Endodermal cell (in vitro differentiated cells): ENCODE data around the gene IMPA2. TPM values are rescaled to one million over a fixed set of nuclear protein-coding genes. Genes with fewer than 3 reads are reported as not detected.

Source experiments
- DNase-seq: peaks from one replicate; pipeline ENCODE4 v3.0.0-alpha.2; 2017
- H3K27ac ChIP-seq: 2 replicates; pipeline ENCODE4 v1.5.1; 2013; ENCODE audit warnings: mild to moderate bottlenecking, low read depth, low read length, moderate library complexity
- H3K27me3 ChIP-seq: 2 replicates; pipeline ENCODE4 v1.6.1; 2013; ENCODE audit warnings: mild to moderate bottlenecking, low read length, moderate library complexity; ENCODE audit not compliant: insufficient read depth, control insufficient read depth, poor library complexity, severe bottlenecking
- H3K36me3 ChIP-seq: 2 replicates; pipeline ENCODE4 v1.7.0; 2013; ENCODE audit warnings: mild to moderate bottlenecking, low read length, moderate library complexity; ENCODE audit not compliant: control insufficient read depth, insufficient read depth
- H3K4me1 ChIP-seq: one replicate; pipeline ENCODE4 v1.7.0; 2013; ENCODE audit warnings: low read length; ENCODE audit not compliant: control insufficient read depth, insufficient read depth
- H3K4me3 ChIP-seq: 2 replicates; pipeline ENCODE4 v1.5.1; 2013; ENCODE audit warnings: mild to moderate bottlenecking, low read length, moderate library complexity
- H3K9ac ChIP-seq: 2 replicates; pipeline ENCODE4 v1.6.1; 2013; ENCODE audit warnings: mild to moderate bottlenecking, low read length, moderate library complexity; ENCODE audit not compliant: poor library complexity, severe bottlenecking; ENCODE audit errors: extremely low read depth
- H3K9me3 ChIP-seq: 2 replicates; pipeline ENCODE4 v1.6.1; 2013; ENCODE audit warnings: mild to moderate bottlenecking, low read length, moderate library complexity; ENCODE audit not compliant: control insufficient read depth
- H3K27ac Mint-ChIP-seq: 2 replicates; pipeline ENCODE4 v1.8.0; 2020; ENCODE audit warnings: mixed read lengths
- H3K27me3 Mint-ChIP-seq: 2 replicates; pipeline ENCODE4 v1.8.0; 2021; ENCODE audit warnings: mild to moderate bottlenecking, mixed read lengths; ENCODE audit not compliant: insufficient read depth
- H3K36me3 Mint-ChIP-seq: 2 replicates; pipeline ENCODE4 v1.8.0; 2020; ENCODE audit warnings: low read depth, mixed read lengths
- H3K4me1 Mint-ChIP-seq: 2 replicates; pipeline ENCODE4 v1.8.0; 2020; ENCODE audit warnings: mixed read lengths
- H3K4me3 Mint-ChIP-seq: 2 replicates; pipeline ENCODE4 v1.8.0; 2020; ENCODE audit warnings: mild to moderate bottlenecking, moderate library complexity, mixed read lengths
- H3K9me3 Mint-ChIP-seq: 2 replicates; pipeline ENCODE4 v1.8.0; 2020; ENCODE audit warnings: mild to moderate bottlenecking, mixed read lengths
- WGBS, 2 experiments: methylation state at CpG; one replicate each; pipeline versions ENCODE4 v1.1.5 to v1.1.7; 2013; ENCODE audit warnings: missing lambda C conversion rate in 2 of 2, mixed read lengths in 1 of 2; ENCODE audit not compliant: insufficient coverage in 1 of 2, insufficient read length in 1 of 2; 5-methylcytosine and 5-hydroxymethylcytosine counted together
- total RNA-seq, 2 donors: library from RNA; stranded (reverse); fragmentation: NEBNext Ultra II Directional in 1 of 2; extraction: Animal tissue kit (Norgen Biotek cat#: 25700) in 1 of 2; gene quantifications; 2 replicates in 1 of 2; 3 replicates in 1 of 2; pipeline ENCODE4 v1.2.1, GENCODE V29; 2021
- TF ChIP-seq, protein P1 (sequence below): fragments of 200-600 bp; sonication (generic); conservative IDR thresholded peaks from 2 replicates; pipeline ENCODE4 v1.5.0; 2021; ENCODE audit warnings: antibody characterized with exemption, mild to moderate bottlenecking

Gene IMPA2
- total RNA-seq, 2 donors from 2014 or later = 68.0 to 88.9 TPM

DNA sequence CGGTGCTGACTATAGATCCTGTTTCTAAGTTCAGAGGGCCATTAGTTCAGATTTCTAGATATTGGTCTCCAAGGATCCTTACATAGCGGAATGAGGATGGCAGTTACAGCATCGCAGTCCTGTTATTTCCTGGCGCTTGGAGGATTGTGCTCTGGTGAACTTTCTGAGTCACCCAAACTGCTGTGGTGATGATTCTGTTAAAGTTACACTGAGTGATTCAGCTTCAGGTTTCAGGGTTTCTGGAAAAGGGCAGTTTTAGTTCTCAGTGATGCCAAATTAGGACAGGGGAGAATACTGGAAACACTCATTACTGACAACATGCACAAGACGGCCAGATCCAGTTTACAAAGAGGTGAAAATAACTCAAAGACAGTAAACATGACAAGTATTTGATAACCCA lies 60.3 kb downstream of the IMPA2 start:
- no peak overlapping the region for H3K4me3 Mint-ChIP-seq
- Histone ChIP-seq H3K4me1 (no peaks in the 10 kb centered on the region), H3K36me3 (no peaks in the 10 kb centered on the region), H3K9ac (no peak overlapping the region), H3K4me3 (no peak overlapping the region), H3K27ac (no peak overlapping the region), H3K27me3 (peaks cover 15% of the 10 kb centered on the region), H3K9me3 (no peaks in the 10 kb centered on the region)
- 73 to 74% methylated on average over 4 to 5 of the region's 5 CpGs for WGBS, 2 experiments
- no peaks in the 10 kb centered on the region for H3K36me3 Mint-ChIP-seq
- no peak for DNase-seq
- H3K27me3 Mint-ChIP-seq = peaks cover 26% of the 10 kb centered on the region
- no peak overlapping the region for H3K27ac Mint-ChIP-seq
- no peaks in the 10 kb centered on the region for H3K4me1 Mint-ChIP-seq
- TF ChIP-seq, protein P1, sequence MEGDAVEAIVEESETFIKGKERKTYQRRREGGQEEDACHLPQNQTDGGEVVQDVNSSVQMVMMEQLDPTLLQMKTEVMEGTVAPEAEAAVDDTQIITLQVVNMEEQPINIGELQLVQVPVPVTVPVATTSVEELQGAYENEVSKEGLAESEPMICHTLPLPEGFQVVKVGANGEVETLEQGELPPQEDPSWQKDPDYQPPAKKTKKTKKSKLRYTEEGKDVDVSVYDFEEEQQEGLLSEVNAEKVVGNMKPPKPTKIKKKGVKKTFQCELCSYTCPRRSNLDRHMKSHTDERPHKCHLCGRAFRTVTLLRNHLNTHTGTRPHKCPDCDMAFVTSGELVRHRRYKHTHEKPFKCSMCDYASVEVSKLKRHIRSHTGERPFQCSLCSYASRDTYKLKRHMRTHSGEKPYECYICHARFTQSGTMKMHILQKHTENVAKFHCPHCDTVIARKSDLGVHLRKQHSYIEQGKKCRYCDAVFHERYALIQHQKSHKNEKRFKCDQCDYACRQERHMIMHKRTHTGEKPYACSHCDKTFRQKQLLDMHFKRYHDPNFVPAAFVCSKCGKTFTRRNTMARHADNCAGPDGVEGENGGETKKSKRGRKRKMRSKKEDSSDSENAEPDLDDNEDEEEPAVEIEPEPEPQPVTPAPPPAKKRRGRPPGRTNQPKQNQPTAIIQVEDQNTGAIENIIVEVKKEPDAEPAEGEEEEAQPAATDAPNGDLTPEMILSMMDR = no peak
- no peaks in the 10 kb centered on the region for H3K9me3 Mint-ChIP-seq

DNA sequence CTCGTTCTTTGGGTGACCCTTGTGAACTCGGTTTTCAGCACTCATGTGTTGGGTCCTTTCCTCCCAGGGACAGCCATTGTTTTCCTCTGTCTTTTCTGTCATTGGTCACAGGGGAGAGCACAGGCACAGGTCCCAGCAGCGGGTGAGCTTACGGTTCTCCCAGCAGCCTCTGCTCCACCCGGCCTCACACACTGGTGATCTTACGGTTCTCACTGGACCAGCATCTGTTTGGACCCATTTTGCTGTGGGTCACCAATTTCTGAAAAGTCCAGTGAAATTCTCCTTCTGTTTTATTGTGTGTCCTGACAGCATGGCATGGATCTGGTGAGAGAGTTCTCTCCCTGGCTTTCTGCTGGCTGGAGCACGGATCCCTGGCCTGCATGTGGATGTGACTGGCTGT lies 62.5 kb downstream of the IMPA2 start:
- TF ChIP-seq, protein P1 = no peak
- 79 to 82% methylated on average over 7 of the region's 7 CpGs for WGBS, 2 experiments
- no peak overlapping the region for H3K27ac ChIP-seq
- no peaks in the 10 kb centered on the region for H3K4me1 Mint-ChIP-seq
- no peak for DNase-seq
- no peak overlapping the region for H3K27ac Mint-ChIP-seq
- peaks cover 12% of the 10 kb centered on the region for H3K27me3 Mint-ChIP-seq
- H3K4me3 Mint-ChIP-seq = no peak overlapping the region
- no peaks in the 10 kb centered on the region for H3K4me1 ChIP-seq
- H3K27me3 ChIP-seq = peaks cover under 1% of the 10 kb centered on the region
- H3K36me3 Mint-ChIP-seq = no peaks in the 10 kb centered on the region
- H3K9ac ChIP-seq = no peak overlapping the region
- H3K9me3 ChIP-seq = no peaks in the 10 kb centered on the region
- H3K9me3 Mint-ChIP-seq = no peaks in the 10 kb centered on the region
- no peak overlapping the region for H3K4me3 ChIP-seq
- no peaks in the 10 kb centered on the region for H3K36me3 ChIP-seq

DNA sequence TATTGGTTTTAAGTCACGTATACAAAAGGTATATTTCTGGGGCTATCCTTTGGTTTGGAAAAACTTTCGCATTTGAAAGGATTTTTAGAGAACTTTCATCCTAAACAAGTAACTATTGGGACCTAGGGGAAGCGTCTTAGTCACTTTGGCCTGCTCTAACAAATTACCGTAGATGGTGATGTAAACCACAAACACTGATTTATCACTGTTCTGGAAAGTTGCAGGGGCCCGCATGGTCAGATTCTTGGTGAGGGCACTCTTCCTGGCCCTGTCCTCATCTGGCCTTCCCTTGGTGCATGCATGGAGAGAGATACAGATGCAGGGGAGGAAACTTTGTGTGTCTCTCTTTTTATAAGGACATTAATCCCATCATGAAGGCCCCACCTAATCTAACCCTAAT lies 63.3 kb downstream of the IMPA2 start:
- H3K27me3 ChIP-seq = no peaks in the 10 kb centered on the region
- Mint-ChIP-seq H3K27ac (no peak overlapping the region), H3K4me3 (no peak overlapping the region), H3K4me1 (no peaks in the 10 kb centered on the region), H3K36me3 (no peaks in the 10 kb centered on the region), H3K27me3 (peaks cover 11% of the 10 kb centered on the region), H3K9me3 (no peaks in the 10 kb centered on the region)
- TF ChIP-seq, protein P1 = no peak
- H3K4me1 ChIP-seq = no peaks in the 10 kb centered on the region
- no peaks in the 10 kb centered on the region for H3K9me3 ChIP-seq
- H3K27ac ChIP-seq = no peak overlapping the region
- H3K9ac ChIP-seq = no peak overlapping the region
- 80 to 83% methylated on average over 4 to 5 of the region's 5 CpGs for WGBS, 2 experiments
- DNase-seq = no peak
- H3K36me3 ChIP-seq = no peaks in the 10 kb centered on the region
- H3K4me3 ChIP-seq = no peak overlapping the region
